Measurements from ENCODE around the gene CTDSP2. TPM values are rescaled to one million over a fixed set of nuclear protein-coding genes. Genes with fewer than 3 reads are reported as not detected.

The CTDSP2 gene
- total and polyA plus RNA-seq, 3 donors from 2014 or later, result 103 to 140 (median 123) TPM

DNA sequence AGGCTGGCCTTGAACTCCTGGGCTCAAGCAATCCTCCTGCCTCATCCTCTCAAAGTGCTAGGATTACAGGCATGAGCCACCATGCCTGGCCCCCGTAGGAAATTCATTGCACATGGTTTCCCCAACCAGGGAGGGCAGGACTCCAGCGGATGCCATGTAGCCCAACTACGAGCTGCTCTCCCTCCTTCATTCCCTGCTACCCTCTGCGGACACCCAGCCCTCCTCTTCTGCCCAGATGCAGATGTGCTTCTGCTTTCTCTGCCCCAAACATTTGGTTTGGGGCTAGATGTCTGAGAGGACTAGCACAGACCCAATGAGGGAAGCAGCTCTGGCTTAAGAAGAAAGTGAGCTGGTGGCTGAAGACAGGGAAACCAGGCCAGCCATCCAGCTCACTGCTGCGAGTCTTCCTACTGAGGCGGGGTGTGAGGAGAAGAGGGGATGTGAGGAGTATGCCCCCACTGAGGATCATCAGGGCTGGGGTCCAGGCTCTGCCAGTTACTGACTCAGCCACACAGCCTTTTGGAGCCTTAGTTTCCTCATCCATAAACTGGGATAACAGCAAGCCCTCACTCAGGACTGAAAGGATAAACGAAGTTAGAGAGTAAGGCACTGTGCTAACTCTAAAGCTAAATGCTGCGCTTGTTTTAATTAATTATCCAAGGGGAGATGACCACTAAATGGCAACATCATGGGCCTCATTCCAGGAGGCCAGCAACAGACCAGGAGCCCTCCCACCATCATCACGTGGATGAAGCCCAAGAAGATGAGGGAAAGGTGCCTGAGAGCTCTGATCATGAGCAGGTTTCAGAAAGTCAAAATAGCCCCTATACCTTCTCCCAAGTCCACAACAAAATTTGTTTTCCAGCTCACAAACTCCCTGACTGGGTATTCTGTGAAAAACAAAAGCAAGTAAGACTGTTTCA lies 10.9 kb downstream of the CTDSP2 start:
- H3K36me3 ChIP-seq (ENCODE audit: low read depth, missing control alignments), result no peaks in the 10 kb centered on the region
- peak; percentile 65 for DNase-seq
- TF ChIP-seq POLR2A (IDR thresholded peaks at IDR 0.05), result no peak
- TF ChIP-seq, protein P1, sequence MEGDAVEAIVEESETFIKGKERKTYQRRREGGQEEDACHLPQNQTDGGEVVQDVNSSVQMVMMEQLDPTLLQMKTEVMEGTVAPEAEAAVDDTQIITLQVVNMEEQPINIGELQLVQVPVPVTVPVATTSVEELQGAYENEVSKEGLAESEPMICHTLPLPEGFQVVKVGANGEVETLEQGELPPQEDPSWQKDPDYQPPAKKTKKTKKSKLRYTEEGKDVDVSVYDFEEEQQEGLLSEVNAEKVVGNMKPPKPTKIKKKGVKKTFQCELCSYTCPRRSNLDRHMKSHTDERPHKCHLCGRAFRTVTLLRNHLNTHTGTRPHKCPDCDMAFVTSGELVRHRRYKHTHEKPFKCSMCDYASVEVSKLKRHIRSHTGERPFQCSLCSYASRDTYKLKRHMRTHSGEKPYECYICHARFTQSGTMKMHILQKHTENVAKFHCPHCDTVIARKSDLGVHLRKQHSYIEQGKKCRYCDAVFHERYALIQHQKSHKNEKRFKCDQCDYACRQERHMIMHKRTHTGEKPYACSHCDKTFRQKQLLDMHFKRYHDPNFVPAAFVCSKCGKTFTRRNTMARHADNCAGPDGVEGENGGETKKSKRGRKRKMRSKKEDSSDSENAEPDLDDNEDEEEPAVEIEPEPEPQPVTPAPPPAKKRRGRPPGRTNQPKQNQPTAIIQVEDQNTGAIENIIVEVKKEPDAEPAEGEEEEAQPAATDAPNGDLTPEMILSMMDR (IDR thresholded peaks at IDR 0.05), result no peak
- no peaks in the 10 kb centered on the region for H3K27me3 ChIP-seq
- H3K4me3 ChIP-seq, result no peak overlapping the region
- no peaks in the 10 kb centered on the region for H3K9me3 ChIP-seq
- intact Hi-C loops (cut with DNase I; ENCODE audit: low total_unique reads), result no loop called here
- H3K4me1 ChIP-seq, result peaks cover 92% of the 10 kb centered on the region
- 32 to 47% methylated on average over 7 to 9 of the region's 9 CpGs for WGBS, 2 donors
- peak overlapping the region; percentile 41 to 67 for H3K27ac ChIP-seq

DNA sequence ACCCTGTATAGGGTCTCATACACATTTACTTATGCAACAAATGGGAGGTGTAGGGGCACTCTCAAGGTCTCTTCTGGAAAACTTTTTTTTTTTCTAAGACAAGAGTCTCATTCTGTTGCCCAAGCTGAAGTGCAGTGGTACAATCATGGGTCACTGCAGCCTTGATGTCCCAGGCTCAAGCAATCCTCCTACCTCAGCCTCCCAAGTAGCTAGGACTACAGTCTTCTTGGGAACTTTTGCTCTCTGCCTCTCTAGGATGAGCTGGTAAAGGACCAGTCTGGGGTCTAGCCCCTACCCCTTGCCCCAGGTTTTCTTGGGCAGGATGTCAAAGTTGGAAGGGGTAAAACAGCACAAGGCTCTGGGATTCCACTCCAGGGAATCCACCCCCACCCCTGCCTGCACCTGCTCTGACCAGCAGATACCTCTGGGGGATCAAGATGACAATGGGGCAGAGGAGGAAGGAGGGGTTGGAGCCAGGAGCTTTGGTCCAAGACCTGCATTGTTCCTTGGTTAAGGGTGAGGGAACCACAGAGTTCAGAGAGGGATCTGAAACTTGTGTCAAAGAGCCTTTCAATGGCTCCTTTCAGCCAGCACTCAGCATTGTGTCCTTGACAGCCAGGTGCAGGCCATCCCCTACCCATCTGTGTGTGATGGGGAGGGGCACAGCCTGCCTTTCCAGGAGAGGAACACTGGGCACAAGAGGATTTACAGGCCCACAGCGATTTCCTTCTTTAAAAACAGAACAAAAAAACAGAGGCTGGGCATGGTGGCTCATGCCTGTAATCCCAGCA lies 12.2 kb downstream of the CTDSP2 start:
- 0% methylated on average over 1 of the region's 1 CpG; no CpG with 5 or more reads in 1 of the 2 donors for WGBS, 2 donors
- DNase-seq, result no peak
- no peaks in the 10 kb centered on the region for H3K9me3 ChIP-seq
- no peak for TF ChIP-seq POLR2A (IDR thresholded peaks at IDR 0.05)
- no peaks in the 10 kb centered on the region for H3K36me3 ChIP-seq (ENCODE audit: low read depth, missing control alignments)
- intact Hi-C loops (cut with DNase I; ENCODE audit: low total_unique reads), result loop anchor here (5.0 kb wide), 1 partner anchor 63 kb away; no protein-coding TSS in a partner anchor
- no peaks in the 10 kb centered on the region for H3K27me3 ChIP-seq
- peak overlapping the region in 1 of 2 donors; percentile 27 for H3K27ac ChIP-seq
- H3K4me3 ChIP-seq, result no peak overlapping the region
- peaks cover 89% of the 10 kb centered on the region for H3K4me1 ChIP-seq

DNA sequence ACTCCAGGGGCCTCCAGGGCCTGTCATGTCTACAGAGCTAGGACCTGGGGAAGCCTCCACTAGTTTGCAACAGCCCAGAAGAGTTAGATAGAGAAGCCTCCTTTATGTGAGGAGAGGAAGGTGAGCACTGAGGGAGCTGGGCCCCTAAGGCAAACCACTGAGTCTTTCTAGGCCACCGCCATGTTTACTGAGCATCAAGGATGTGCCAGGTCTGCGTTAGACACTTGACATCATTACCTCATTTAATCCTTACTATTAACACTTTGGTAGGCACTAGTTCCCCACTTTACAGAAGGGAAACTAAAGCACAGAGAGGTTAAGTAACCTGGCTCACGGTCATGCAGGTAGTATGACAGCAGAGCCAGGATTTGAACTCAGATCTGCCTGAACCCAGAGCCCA lies 12.9 kb downstream of the CTDSP2 start:
- no peak for DNase-seq
- Histone ChIP-seq H3K4me1 (peaks cover 83% of the 10 kb centered on the region), H3K36me3 (ENCODE audit: low read depth, missing control alignments) (no peaks in the 10 kb centered on the region), H3K9me3 (no peaks in the 10 kb centered on the region), H3K27me3 (no peaks in the 10 kb centered on the region), H3K27ac (peak overlapping the region in 1 of 2 donors; percentile 25), H3K4me3 (no peak overlapping the region)
- WGBS, 2 donors, result 73 to 75% methylated on average over 3 of the region's 3 CpGs
- no peak for TF ChIP-seq POLR2A (IDR thresholded peaks at IDR 0.05)
- TF ChIP-seq, protein P1 (IDR thresholded peaks at IDR 0.05), result no peak
- intact Hi-C loops (cut with DNase I; ENCODE audit: low total_unique reads), result loop anchor here (5.0 kb wide), 1 partner anchor 64 kb away; no protein-coding TSS in a partner anchor

DNA sequence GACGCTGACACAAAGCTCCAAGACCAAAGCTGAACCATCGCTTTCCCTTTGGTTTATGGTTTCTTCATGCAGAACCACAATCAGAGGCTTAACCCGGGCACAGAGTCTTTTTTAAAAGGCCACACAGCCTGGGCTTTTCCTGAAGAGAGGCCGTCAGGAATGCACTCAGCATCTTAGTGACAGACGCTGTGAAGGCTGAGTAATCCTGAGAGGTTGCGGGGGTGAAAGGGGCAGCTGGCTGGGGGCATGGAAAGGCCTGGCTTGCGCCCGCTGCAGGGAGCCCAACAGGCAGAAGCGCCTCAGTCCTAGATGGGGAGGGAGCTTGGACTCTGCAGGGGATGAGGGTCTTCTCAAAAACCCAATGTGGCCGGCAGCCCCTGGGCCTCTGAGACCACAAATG lies 13.6 kb downstream of the CTDSP2 start:
- TF ChIP-seq, protein P1 (IDR thresholded peaks at IDR 0.05), result no peak
- no peak for TF ChIP-seq POLR2A (IDR thresholded peaks at IDR 0.05)
- no peak for DNase-seq
- no peaks in the 10 kb centered on the region for H3K27me3 ChIP-seq
- no peak overlapping the region for H3K4me3 ChIP-seq
- WGBS, 2 donors, result 30 to 42% methylated on average over 8 to 10 of the region's 10 CpGs
- H3K36me3 ChIP-seq (ENCODE audit: low read depth, missing control alignments), result no peaks in the 10 kb centered on the region
- intact Hi-C loops (cut with DNase I; ENCODE audit: low total_unique reads), result loop anchor here (5.0 kb wide), 1 partner anchor 64 kb away; no protein-coding TSS in a partner anchor
- no peaks in the 10 kb centered on the region for H3K9me3 ChIP-seq
- peaks cover 76% of the 10 kb centered on the region for H3K4me1 ChIP-seq
- H3K27ac ChIP-seq, result peak overlapping the region in 1 of 2 donors; percentile 37

DNA sequence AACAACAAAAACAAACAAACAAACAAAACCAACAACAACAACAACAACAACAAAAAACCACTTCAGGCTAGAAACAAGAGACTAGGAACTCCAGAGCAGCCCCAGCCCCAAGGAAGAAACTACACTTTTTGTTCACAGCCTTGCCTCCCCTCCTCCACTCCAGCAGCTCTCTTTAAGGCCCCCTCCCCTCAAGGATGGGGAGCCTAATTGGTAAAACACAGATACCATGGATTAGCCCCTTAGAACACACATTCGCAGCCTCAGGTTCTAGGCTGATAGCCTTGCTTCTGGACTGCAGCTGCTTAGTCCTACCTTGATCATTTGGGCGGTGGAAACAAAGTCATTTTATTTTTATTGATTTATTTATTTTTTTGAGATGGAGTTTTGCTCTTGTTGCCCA lies 16.1 kb downstream of the CTDSP2 start:
- WGBS, 2 donors, result 60 to 76% methylated on average over 2 of the region's 2 CpGs
- Histone ChIP-seq H3K9me3 (no peaks in the 10 kb centered on the region), H3K4me1 (peaks cover 51% of the 10 kb centered on the region), H3K27ac (peak overlapping the region in 1 of 2 donors; percentile 1), H3K36me3 (ENCODE audit: low read depth, missing control alignments) (no peaks in the 10 kb centered on the region), H3K4me3 (no peak overlapping the region), H3K27me3 (no peaks in the 10 kb centered on the region)
- intact Hi-C loops (cut with DNase I; ENCODE audit: low total_unique reads), result loop anchor here (5.0 kb wide), 1 partner anchor 67 kb away; no protein-coding TSS in a partner anchor
- DNase-seq, result no peak
- no peak for TF ChIP-seq POLR2A (IDR thresholded peaks at IDR 0.05)
- TF ChIP-seq, protein P1 (IDR thresholded peaks at IDR 0.05), result no peak
